RWPE2 (cell line): ENCODE data around the gene SLC22A17.
A peak's percentile ranks its signal among the peaks of the same experiment; 100 is the strongest.

Experiments
- ATAC-seq: fragments of 200-7000 bp; cut with Tn5 transposase; 3 replicates; pipeline ENCODE4 v1.9.1; 2021; ENCODE audit warnings: low read depth
- DNase-seq: peaks from one replicate; pipeline ENCODE4 v3.0.0-alpha.2; 2020; ENCODE audit warnings: low spot score
- H3K27ac ChIP-seq: fragments of 450-650 bp; 2 replicates; pipeline ENCODE4 v1.5.1; 2017; ENCODE audit warnings: mild to moderate bottlenecking; ENCODE audit not compliant: poor library complexity, severe bottlenecking
- H3K27me3 ChIP-seq: fragments of 250-450 bp; sonication (Bioruptor Pico); 2 replicates; pipeline ENCODE4 v1.5.1; 2021; ENCODE audit warnings: mild to moderate bottlenecking, moderate library complexity; ENCODE audit not compliant: insufficient read depth, poor library complexity, severe bottlenecking
- H3K36me3 ChIP-seq: fragments of 250-450 bp; sonication (Bioruptor Pico); 2 replicates; pipeline ENCODE4 v1.5.1; 2020; ENCODE audit warnings: low read depth, mild to moderate bottlenecking, moderate library complexity
- H3K4me1 ChIP-seq: fragments of 250-450 bp; sonication (Bioruptor Pico); 2 replicates; pipeline ENCODE4 v1.5.1; 2021; ENCODE audit warnings: mild to moderate bottlenecking, moderate library complexity; ENCODE audit not compliant: insufficient read depth, poor library complexity, severe bottlenecking
- H3K4me3 ChIP-seq: fragments of 250-450 bp; sonication (Bioruptor Pico); 2 replicates; pipeline ENCODE4 v1.5.1; 2021; ENCODE audit warnings: mild to moderate bottlenecking, moderate library complexity; ENCODE audit not compliant: severe bottlenecking
- H3K9me3 ChIP-seq: fragments of 250-450 bp; sonication (Bioruptor Pico); 2 replicates; pipeline ENCODE4 v1.5.1; 2021; ENCODE audit warnings: mild to moderate bottlenecking, moderate library complexity; ENCODE audit not compliant: severe bottlenecking
- CTCF ChIP-seq: fragments of 450-650 bp; IDR thresholded peaks from one replicate; pipeline ENCODE4 v1.5.1; 2017; ENCODE audit warnings: mild to moderate bottlenecking, moderate library complexity; ENCODE audit not compliant: poor library complexity, severe bottlenecking

SLC22A17 gene

GRCh38 chr14:23385642-23386265, 33.1 kb upstream of the SLC22A17 start:
- Histone ChIP-seq H3K4me1 (no peaks in the 10 kb centered on the region), H3K9me3 (no peaks in the 10 kb centered on the region), H3K27me3 (no peaks in the 10 kb centered on the region), H3K4me3 (no peak overlapping the region), H3K27ac (no peak overlapping the region), H3K36me3 (no peaks in the 10 kb centered on the region)
- no peak for ATAC-seq
- DNase-seq, result peak; percentile 58
- TF ChIP-seq CTCF, result no peak

- Histone ChIP-seq H3K27ac (no peak overlapping the region), H3K4me3 (no peak overlapping the region), H3K27me3 (no peaks in the 10 kb centered on the region), H3K36me3 (no peaks in the 10 kb centered on the region), H3K9me3 (no peaks in the 10 kb centered on the region), H3K4me1 (no peaks in the 10 kb centered on the region)
- no peak for DNase-seq
- ATAC-seq, result no peak
- TF ChIP-seq CTCF, result no peak
These were observed 32.6 kb upstream of the SLC22A17 start for GRCh38 chr14:23385244-23385641.

GRCh38 chr14:23384364-23385080, 31.8 kb upstream of the SLC22A17 start:
- H3K36me3 ChIP-seq, result no peaks in the 10 kb centered on the region
- H3K9me3 ChIP-seq, result no peaks in the 10 kb centered on the region
- no peaks in the 10 kb centered on the region for H3K27me3 ChIP-seq
- DNase-seq (no peak), ATAC-seq (no peak)
- no peak overlapping the region for H3K4me3 ChIP-seq
- H3K27ac ChIP-seq, result no peak overlapping the region
- TF ChIP-seq CTCF, result no peak
- no peaks in the 10 kb centered on the region for H3K4me1 ChIP-seq

- H3K4me1 ChIP-seq, result no peaks in the 10 kb centered on the region
- H3K9me3 ChIP-seq, result no peaks in the 10 kb centered on the region
- no peak overlapping the region for H3K27ac ChIP-seq
- ATAC-seq (no peak), DNase-seq (no peak)
- no peak overlapping the region for H3K4me3 ChIP-seq
- H3K36me3 ChIP-seq, result no peaks in the 10 kb centered on the region
- no peaks in the 10 kb centered on the region for H3K27me3 ChIP-seq
- no peak for TF ChIP-seq CTCF
These were observed 30.2 kb upstream of the SLC22A17 start for GRCh38 chr14:23382731-23383440.
